Measurements from ENCODE around the gene APOBEC3H. TPM values are rescaled to one million over a fixed set of nuclear protein-coding genes. Genes with fewer than 3 reads are reported as not detected.
A peak's percentile ranks its signal among the peaks of the same experiment; 100 is the strongest.

The APOBEC3H gene
- total and polyA plus RNA-seq, 2 experiments from 2014 or later: not detected

- peak within 1 kb of the TSS; percentile 37 for H3K27ac ChIP-seq
- H3K4me1 ChIP-seq (ENCODE audit: insufficient read depth): peaks cover 9% of the 10 kb centered on the region
- no peaks in the 10 kb centered on the region for H4K20me1 ChIP-seq (ENCODE audit: insufficient read depth, poor library complexity, severe bottlenecking)
Measured at GRCh38 chr22:39152511-39153219, 55.6 kb downstream of the APOBEC3H start, which contains the start of gene CBX7. TSS of gene CBX7 (minus strand) at chr22:39152680. CDS start at chr22:39152444, 236 bp downstream.

DNA sequence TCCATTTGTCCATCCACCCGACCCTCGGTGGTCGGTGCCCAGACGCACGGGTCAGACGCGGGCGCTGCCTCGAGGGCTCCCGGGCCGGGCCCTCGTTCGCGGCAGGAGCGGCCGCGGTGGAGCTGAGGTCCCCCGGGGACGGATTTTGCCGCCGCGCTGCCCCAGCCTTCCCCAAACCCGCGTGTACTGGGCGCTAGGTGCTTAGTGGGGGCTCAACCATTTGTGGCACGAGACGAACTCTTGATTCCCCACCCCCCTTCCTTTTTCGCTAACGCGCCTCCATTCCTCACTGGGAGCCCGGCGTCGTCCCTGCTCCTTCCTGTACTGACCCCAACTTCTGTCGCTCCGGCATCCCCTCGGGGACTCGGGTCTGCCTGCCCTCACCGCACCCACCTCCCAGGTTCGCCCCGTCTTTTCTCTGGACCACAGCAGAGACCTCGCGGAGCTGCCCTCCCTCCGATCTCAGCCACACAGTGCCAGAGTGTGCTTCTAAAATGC lies 56.2 kb downstream of the APOBEC3H start:
- TF ChIP-seq, protein P1, sequence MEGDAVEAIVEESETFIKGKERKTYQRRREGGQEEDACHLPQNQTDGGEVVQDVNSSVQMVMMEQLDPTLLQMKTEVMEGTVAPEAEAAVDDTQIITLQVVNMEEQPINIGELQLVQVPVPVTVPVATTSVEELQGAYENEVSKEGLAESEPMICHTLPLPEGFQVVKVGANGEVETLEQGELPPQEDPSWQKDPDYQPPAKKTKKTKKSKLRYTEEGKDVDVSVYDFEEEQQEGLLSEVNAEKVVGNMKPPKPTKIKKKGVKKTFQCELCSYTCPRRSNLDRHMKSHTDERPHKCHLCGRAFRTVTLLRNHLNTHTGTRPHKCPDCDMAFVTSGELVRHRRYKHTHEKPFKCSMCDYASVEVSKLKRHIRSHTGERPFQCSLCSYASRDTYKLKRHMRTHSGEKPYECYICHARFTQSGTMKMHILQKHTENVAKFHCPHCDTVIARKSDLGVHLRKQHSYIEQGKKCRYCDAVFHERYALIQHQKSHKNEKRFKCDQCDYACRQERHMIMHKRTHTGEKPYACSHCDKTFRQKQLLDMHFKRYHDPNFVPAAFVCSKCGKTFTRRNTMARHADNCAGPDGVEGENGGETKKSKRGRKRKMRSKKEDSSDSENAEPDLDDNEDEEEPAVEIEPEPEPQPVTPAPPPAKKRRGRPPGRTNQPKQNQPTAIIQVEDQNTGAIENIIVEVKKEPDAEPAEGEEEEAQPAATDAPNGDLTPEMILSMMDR (IDR thresholded peaks at IDR 0.05; ENCODE audit: poor library complexity): no peak
- TF ChIP-seq EZH2 (IDR thresholded peaks at IDR 0.05; ENCODE audit: borderline replicate concordance): peak; percentile 64
- Histone ChIP-seq H3K27ac (peak overlapping the region; percentile 21), H3K9me3 (ENCODE audit: low read depth) (no peaks in the 10 kb centered on the region), H3K4me3 (peak overlapping the region; percentile 36), H3K79me2 (no peaks in the 10 kb centered on the region), H3K4me1 (ENCODE audit: insufficient read depth) (peaks cover 9% of the 10 kb centered on the region), H3K27me3 (peaks cover 27% of the 10 kb centered on the region), H3K4me2 (peak overlapping the region; percentile 96), H3K9me2 (replicated peaks; ENCODE audit: insufficient read depth) (no peaks in the 10 kb centered on the region), H4K20me1 (ENCODE audit: insufficient read depth, poor library complexity, severe bottlenecking) (no peaks in the 10 kb centered on the region), H2AFZ (peak overlapping the region; percentile 98), H3K36me3 (replicated peaks; ENCODE audit: insufficient read depth, low read depth) (no peaks in the 10 kb centered on the region)
- peak; percentile 7 for DNase-seq (ENCODE audit: low spot score)
- WGBS (ENCODE audit: low lambda C conversion rate, missing lambda C conversion rate): 6% methylated on average over 41 of the region's 43 CpGs

More at GRCh38 chr22:39152511-39153219, 55.6 kb downstream of the APOBEC3H start, which contains the start of gene CBX7:
- 2% methylated on average over 28 of the region's 98 CpGs for WGBS (ENCODE audit: low lambda C conversion rate, missing lambda C conversion rate)
- H3K36me3 ChIP-seq (replicated peaks; ENCODE audit: insufficient read depth, low read depth): no peaks in the 10 kb centered on the region
- peak within 1 kb of the TSS; percentile 96 for H3K4me2 ChIP-seq
- TF ChIP-seq EZH2 (IDR thresholded peaks at IDR 0.05; ENCODE audit: borderline replicate concordance): no peak
- no peak for TF ChIP-seq EZH2phosphoT487 (IDR thresholded peaks at IDR 0.05; ENCODE audit: low read depth, severe bottlenecking, unreplicated experiment)
- TF ChIP-seq, protein P1 (IDR thresholded peaks at IDR 0.05; ENCODE audit: poor library complexity): no peak
- H3K9me2 ChIP-seq (replicated peaks; ENCODE audit: insufficient read depth): no peaks in the 10 kb centered on the region
- peak; percentile 94 for DNase-seq (ENCODE audit: low spot score)
- peak within 1 kb of the TSS; percentile 79 for H3K4me3 ChIP-seq
- H3K9me3 ChIP-seq (ENCODE audit: low read depth): no peaks in the 10 kb centered on the region
- peak within 1 kb of the TSS; percentile 98 for H2AFZ ChIP-seq
- no peaks in the 10 kb centered on the region for H3K79me2 ChIP-seq
- H3K27me3 ChIP-seq: peaks cover 27% of the 10 kb centered on the region

Small RNA genes lying within 50 kb of the gene (small RNA-seq; reads per million reads assigned to genes)
- not detected for gene AL022318.2
- gene COX5BP7: not detected

Other genes starting within 250 kb of the APOBEC3H start
- 30.7 and 42.9 TPM in 2 replicates for gene CBX6, start 225.0 kb upstream of the APOBEC3H start, total RNA-seq
- 40.6 and 45.4 TPM in 2 replicates for gene CBX6, start 225.0 kb upstream of the APOBEC3H start, polyA plus RNA-seq
- gene APOBEC3A, start 139.6 kb upstream of the APOBEC3H start, total RNA-seq: not detected in 2 replicates
- gene APOBEC3A, start 139.6 kb upstream of the APOBEC3H start, polyA plus RNA-seq: not detected in 2 replicates
- gene APOBEC3B, start 114.9 kb upstream of the APOBEC3H start, total RNA-seq: 2.2 TPM in 2 replicates
- 10.5 and 11.0 TPM in 2 replicates for gene APOBEC3B, start 114.9 kb upstream of the APOBEC3H start, polyA plus RNA-seq
- 7.4 and 8.0 TPM in 2 replicates for gene APOBEC3C, start 83.0 kb upstream of the APOBEC3H start, total RNA-seq
- 36.8 and 56.7 TPM in 2 replicates for gene APOBEC3C, start 83.0 kb upstream of the APOBEC3H start, polyA plus RNA-seq
- gene APOBEC3D, start 76.1 kb upstream of the APOBEC3H start, total RNA-seq: 1.4 and 1.5 TPM in 2 replicates
- gene APOBEC3D, start 76.1 kb upstream of the APOBEC3H start, polyA plus RNA-seq: 1.4 and 1.5 TPM in 2 replicates
- 1.2 and 4.7 TPM in 2 replicates for gene APOBEC3F, start 56.4 kb upstream of the APOBEC3H start, total RNA-seq
- 8.8 and 10.0 TPM in 2 replicates for gene APOBEC3F, start 56.4 kb upstream of the APOBEC3H start, polyA plus RNA-seq
- 4.6 and 4.8 TPM in 2 replicates for gene APOBEC3G, start 20.0 kb upstream of the APOBEC3H start, total RNA-seq
- 1.2 and 1.3 TPM in 2 replicates for gene APOBEC3G, start 20.0 kb upstream of the APOBEC3H start, polyA plus RNA-seq
- gene CBX7, start 55.4 kb downstream of the APOBEC3H start, total RNA-seq: 3.2 and 9.6 TPM in 2 replicates
- gene CBX7, start 55.4 kb downstream of the APOBEC3H start, polyA plus RNA-seq: 4.2 and 9.5 TPM in 2 replicates
- gene PDGFB, start 147.7 kb downstream of the APOBEC3H start, total RNA-seq: 3.9 and 4.3 TPM in 2 replicates
- 2.5 and 4.1 TPM in 2 replicates for gene PDGFB, start 147.7 kb downstream of the APOBEC3H start, polyA plus RNA-seq
- gene RPL3, start 222.4 kb downstream of the APOBEC3H start, total RNA-seq: 2,461 and 2,819 TPM in 2 replicates
- gene RPL3, start 222.4 kb downstream of the APOBEC3H start, polyA plus RNA-seq: 1,044 and 1,068 TPM in 2 replicates

Data from hepatocyte (in vitro differentiated cells).